Fibroblast of the conjunctiva (primary cell): Measurements from ENCODE around the gene FERMT3.
"Not testable (repeated sequence)": the region's sequence is repeated elsewhere in the genome, so short reads cannot be mapped to it uniquely, and the experiment has no call there.

ENCODE experiments used
- DNase-seq: peaks from one replicate; pipeline ENCODE4 v3.0.0-alpha.2; 2010; ENCODE audit warnings: low read depth

FERMT3 gene

GRCh38 chr11:64206457-64207255, at the start of gene FERMT3:
FERMT3 (plus strand) TSS chr11:64206721; CDS start chr11:64207365, 644 bp downstream.
- no peak for DNase-seq

- DNase-seq, result no peak
These were observed 48.7 kb upstream of the FERMT3 start for GRCh38 chr11:64157631-64158394.

- no peak for DNase-seq
These were observed 45.5 kb upstream of the FERMT3 start for GRCh38 chr11:64161037-64161436.

DNA sequence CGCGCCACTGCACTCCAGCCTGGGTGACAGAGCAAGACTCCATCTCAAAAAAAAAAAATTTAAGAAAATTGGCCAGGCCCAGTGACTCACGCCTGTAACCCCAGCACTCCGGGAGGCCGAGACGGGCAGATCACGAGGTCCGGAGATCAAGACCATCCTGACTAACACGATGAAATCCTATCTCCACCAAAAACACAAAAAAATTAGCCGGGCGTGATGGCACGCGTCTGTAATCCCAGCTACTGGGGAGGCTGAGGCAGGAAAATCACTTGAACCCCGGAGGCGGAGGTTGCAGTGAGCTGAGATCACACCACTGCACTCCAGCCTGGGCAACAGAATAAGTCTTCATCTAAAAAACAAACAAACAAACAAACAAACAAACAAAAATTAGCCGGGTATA, 43.8 kb upstream of the FERMT3 start:
- not testable (repeated sequence) for DNase-seq

GRCh38 chr11:64163951-64164350, 42.6 kb upstream of the FERMT3 start:
- DNase-seq, result no peak

- DNase-seq, result no peak
These were observed 41.9 kb upstream of the FERMT3 start for GRCh38 chr11:64164392-64165312.

- DNase-seq, result no peak
These were observed 41.1 kb upstream of the FERMT3 start for GRCh38 chr11:64165481-64165841.

GRCh38 chr11:64165842-64166635, 40.5 kb upstream of the FERMT3 start, which contains the start of gene MACROD1:
MACROD1 (minus strand) TSS chr11:64166113; CDS start chr11:64165994, 119 bp downstream.
- DNase-seq, result peak; percentile 51

- no peak for DNase-seq
These were observed 36.1 kb upstream of the FERMT3 start for GRCh38 chr11:64170419-64170818.

DNA sequence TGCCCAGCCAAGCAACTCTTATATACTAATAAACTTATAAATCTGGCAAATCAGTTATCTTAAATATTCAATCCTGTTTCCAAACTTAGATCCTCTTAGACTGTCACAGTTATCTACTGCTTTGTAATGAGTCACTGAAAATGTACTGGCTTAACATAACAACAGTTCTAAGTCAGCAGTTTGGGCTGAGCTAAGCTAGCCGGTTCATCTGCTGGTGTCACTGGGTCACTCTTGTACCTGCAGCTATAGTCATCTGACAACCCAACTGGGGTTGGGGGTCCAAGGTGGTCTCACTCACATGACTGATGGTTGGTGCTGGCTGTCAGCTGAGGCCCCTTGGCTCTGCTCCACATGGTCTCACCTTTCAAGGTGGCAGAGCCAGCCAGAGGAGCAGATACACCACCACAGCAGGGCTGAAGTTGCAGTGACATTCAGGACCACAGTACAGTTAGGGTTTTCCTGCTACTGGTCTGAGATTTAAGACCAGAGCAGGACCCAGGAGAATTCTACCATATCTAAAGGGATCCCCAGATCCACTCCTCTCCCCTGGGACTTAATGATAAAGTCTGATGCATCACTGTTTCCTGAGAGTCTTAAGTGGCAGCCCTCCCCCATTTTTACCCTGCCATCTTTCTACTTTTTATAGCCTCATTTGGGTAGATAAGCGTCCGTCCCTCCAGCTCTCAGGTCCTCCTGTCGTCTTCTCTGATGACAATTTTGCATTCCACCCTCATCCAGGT, 32.7 kb upstream of the FERMT3 start:
- DNase-seq, result no peak

DNA sequence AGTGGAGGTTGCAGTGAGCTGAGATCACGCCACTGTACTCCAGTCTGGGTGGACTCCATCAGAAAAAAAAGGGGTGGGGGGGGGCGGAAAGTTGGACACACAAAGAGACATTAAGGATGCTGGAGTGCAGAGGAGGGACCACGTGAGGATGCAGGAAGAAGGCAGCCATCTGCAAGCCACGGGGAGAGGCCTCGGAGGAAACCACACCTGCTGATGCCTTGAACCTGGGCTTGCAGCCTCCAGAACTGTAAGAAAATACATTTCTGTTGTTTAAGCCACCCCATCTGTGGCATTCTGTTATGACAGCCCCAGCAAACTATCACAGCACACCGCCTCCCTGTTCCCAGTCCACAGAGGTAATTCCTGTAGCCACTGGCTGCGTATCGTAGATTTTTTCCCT, 29.8 kb upstream of the FERMT3 start:
- DNase-seq, result no peak

DNA sequence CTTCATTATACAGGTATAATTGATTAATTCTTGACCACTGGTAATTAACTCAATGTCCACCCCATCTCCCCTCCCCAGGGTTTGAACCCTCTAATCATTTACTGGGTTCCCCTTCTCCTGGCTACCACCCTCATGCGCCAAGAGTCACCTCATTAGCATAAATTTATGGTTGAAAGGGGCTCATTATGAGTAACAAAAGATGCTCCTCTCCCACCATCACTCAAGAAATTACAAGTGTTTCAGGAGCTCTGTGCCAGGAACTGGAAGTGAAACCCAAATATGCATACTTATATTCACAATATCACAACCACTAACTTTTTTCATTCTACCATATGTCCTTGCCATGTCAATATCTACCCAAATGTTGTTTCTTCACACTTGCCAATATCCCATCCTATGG, 28.3 kb upstream of the FERMT3 start:
- no peak for DNase-seq

DNA sequence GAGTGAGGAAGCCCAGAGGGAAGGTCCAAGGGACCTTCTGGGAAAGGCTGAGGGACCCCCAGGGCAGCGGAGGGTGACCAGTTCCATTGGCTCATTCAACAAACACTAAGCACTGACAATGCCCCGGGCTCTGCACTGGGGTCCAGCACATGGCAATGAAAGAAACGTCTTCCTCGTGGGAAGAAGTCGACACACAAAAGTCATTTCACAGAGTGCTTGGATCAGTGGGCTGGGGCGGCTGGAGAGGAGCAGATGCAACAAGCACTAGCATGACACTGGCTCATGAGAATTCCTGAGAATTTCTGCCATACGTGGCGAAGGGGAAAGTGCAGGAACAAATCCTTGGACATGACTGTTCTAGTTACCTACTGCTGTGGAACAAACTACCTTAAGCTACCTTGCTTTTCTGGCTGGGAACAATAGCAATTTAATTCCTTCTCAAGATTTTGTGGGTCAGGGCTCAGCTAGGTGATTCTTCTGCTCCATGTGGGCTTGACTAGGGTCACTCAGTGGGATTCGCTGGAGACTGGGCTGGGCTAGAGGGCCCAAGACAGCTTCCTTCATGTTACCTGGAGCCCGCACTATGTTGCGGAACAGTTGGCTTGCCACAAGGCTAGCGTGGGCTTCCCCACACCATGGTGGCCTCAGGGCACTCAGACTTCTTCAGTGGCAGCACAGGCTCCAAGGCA, 27.4 kb upstream of the FERMT3 start:
- no peak for DNase-seq

- DNase-seq, result no peak
These were observed 25.6 kb upstream of the FERMT3 start for GRCh38 chr11:64180891-64181290.

DNA sequence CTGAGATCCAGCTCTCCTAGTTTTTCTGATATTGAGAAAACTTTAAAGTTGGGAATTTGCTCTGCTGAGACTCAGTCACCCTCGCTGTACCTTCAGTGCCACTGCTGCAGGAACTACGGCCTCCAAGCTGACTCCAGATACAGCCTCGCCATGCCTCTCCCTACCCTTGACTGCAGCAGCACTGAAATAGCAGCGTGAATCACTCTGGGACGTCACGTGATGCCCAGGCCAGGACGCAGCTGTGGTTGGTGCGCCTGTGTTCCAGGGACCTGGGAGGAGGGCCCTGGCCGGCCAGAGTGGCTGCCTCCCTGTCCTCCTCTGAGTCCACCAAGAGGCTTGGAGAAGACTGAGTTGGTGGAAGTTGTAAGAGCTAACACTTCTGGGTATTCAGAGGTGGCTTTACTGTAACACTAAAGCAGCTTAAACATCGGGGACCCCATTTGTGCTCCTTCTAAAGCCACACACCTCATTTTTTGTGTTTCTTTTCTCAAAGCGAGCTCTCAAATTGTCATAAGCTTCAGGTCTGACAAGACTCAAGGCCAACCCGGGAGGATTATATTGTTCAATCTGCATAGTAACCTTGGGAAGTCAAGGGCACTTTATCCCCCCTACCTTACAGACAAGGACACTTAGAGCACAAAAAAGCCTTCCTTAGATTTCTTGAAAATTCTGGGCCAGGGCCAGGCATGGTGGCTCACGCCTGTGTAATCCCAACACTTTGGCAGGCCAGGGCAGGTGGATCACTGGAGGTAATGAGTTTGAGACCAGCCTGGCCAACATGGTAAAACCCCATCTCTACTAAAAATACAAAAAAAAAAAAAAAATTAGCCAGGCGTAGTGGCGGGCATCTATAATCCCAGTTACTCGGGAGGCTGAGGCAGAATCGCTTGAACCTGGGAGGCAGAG, 24.8 kb upstream of the FERMT3 start:
- peak; percentile 80 for DNase-seq

DNA sequence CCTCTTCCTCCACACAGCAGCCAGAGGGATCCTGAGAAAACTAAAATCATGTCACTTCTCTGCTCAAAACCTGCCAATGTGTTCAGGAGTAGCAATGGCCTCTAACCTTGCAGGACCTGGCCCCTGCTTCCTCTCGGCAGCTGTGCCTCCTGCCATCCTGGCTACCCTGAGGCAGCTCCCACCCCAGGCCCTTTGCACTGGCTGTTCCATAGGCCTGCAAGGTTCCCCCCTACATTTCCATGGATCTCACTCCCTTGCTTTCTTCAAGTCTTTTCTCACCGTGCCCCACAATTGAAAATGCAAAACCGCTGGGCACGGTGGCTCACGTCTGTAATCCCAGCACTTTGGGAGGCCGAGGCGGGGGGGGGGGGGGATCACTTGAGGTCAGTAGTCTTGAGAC, 22.6 kb upstream of the FERMT3 start:
- DNase-seq, result no peak

- DNase-seq, result peak; percentile 75
These were observed 21.3 kb upstream of the FERMT3 start for GRCh38 chr11:64185175-64185692.

- DNase-seq, result peak; percentile 100
These were observed 20.6 kb upstream of the FERMT3 start, which contains the start of gene STIP1 for GRCh38 chr11:64185693-64186491. STIP1 (plus strand) TSS chr11:64186171; CDS start chr11:64186262, 91 bp downstream.
